ENCODE measurements around the gene TIGD4. TPM values are rescaled to one million over a fixed set of nuclear protein-coding genes. Genes with fewer than 3 reads are reported as not detected.

TIGD4 gene
- polyA plus RNA-seq, 3 donors, result 0.05 to 0.08 (median 0.07) TPM

- Mint-ChIP-seq H3K4me1 (peaks cover 15% of the 10 kb centered on the region), H3K4me3 (no peak overlapping the region), H3K27ac (peak overlapping the region in 1 of 7 donors; percentile 33), H3K27me3 (ENCODE audit: low read depth in 3 of 3) (no peaks in the 10 kb centered on the region), H3K36me3 (peaks cover 16% of the 10 kb centered on the region in 2 donors), H3K9me3 (no peaks in the 10 kb centered on the region)
- Histone ChIP-seq H3K9me3 (replicated peaks in 1 of 2; ENCODE audit: control insufficient read depth in 1 of 2, insufficient read depth in 1 of 2, low read length in 2 of 2) (no peaks in the 10 kb centered on the region), H2AFZ (ENCODE audit: insufficient read depth, low read depth, low read length, poor library complexity, severe bottlenecking) (no peak overlapping the region), H3K4me2 (replicated peaks; ENCODE audit: extremely low read depth, low read length, poor library complexity, severe bottlenecking) (no peak overlapping the region), H3K79me2 (ENCODE audit: insufficient read depth, low read length) (peaks cover 59% of the 10 kb centered on the region), H3K27me3 (ENCODE audit: control insufficient read depth in 2 of 2, insufficient read depth in 2 of 2, low read length in 2 of 2) (no peaks in the 10 kb centered on the region), H3K9ac (ENCODE audit: insufficient read depth, low read length, poor library complexity, severe bottlenecking) (no peak overlapping the region), H3K4me1 (ENCODE audit: control insufficient read depth in 1 of 2, insufficient read depth in 2 of 2, low read length in 2 of 2) (no peaks in the 10 kb centered on the region), H3K36me3 (replicated peaks in 1 of 2; ENCODE audit: control insufficient read depth in 1 of 2, insufficient read depth in 2 of 2, low read length in 2 of 2) (no peaks in the 10 kb centered on the region), H3K4me3 (replicated peaks in 1 of 3; ENCODE audit: low read depth in 2 of 3, low read length in 3 of 3) (no peak overlapping the region), H4K20me1 (ENCODE audit: insufficient read depth, low read length) (peaks cover 89% of the 10 kb centered on the region), H3K27ac (ENCODE audit: low read depth in 1 of 2, low read length in 2 of 2) (no peak overlapping the region)
- intact Hi-C loops (cut with micrococcal nuclease), result no loop called here
- TF ChIP-seq, protein P1, sequence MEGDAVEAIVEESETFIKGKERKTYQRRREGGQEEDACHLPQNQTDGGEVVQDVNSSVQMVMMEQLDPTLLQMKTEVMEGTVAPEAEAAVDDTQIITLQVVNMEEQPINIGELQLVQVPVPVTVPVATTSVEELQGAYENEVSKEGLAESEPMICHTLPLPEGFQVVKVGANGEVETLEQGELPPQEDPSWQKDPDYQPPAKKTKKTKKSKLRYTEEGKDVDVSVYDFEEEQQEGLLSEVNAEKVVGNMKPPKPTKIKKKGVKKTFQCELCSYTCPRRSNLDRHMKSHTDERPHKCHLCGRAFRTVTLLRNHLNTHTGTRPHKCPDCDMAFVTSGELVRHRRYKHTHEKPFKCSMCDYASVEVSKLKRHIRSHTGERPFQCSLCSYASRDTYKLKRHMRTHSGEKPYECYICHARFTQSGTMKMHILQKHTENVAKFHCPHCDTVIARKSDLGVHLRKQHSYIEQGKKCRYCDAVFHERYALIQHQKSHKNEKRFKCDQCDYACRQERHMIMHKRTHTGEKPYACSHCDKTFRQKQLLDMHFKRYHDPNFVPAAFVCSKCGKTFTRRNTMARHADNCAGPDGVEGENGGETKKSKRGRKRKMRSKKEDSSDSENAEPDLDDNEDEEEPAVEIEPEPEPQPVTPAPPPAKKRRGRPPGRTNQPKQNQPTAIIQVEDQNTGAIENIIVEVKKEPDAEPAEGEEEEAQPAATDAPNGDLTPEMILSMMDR (IDR thresholded peaks at IDR 0.05), result no peak
- no peak for DNase-seq
- WGBS (ENCODE audit: insufficient coverage), result no CpG with 5 or more reads among the region's 3 CpGs
Observed at GRCh38 chr4:152795891-152796290, 16.4 kb upstream of the TIGD4 start.

DNA sequence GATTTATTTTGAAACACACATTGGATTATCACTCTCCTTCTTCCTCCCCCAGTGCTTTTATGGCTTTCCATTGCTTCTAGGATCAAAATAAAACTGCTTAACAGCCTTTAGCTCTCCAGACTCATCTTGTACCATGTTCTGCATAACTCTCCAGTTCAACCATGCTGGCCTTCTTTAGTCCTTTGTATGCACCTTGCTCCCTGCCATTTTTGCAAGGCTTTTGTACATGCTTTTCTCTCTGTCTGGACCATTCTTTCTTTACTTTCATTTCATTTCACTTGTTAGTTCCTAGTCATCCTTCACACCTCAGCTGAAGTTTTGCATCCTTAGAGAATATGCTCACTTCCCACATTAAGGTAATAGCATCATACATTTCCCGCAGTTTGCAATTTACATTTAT is 7.1 kb upstream of the TIGD4 start:
- Histone ChIP-seq H3K9ac (ENCODE audit: insufficient read depth, low read length, poor library complexity, severe bottlenecking) (no peak overlapping the region), H3K4me1 (ENCODE audit: control insufficient read depth in 1 of 2, insufficient read depth in 2 of 2, low read length in 2 of 2) (peaks cover 29 to 42% of the 10 kb centered on the region in 2 donors), H3K4me3 (replicated peaks in 1 of 3; ENCODE audit: low read depth in 2 of 3, low read length in 3 of 3) (no peak overlapping the region), H3K79me2 (ENCODE audit: insufficient read depth, low read length) (peaks cover 79% of the 10 kb centered on the region), H4K20me1 (ENCODE audit: insufficient read depth, low read length) (peaks cover 93% of the 10 kb centered on the region), H3K27me3 (ENCODE audit: control insufficient read depth in 2 of 2, insufficient read depth in 2 of 2, low read length in 2 of 2) (no peaks in the 10 kb centered on the region), H3K9me3 (replicated peaks in 1 of 2; ENCODE audit: control insufficient read depth in 1 of 2, insufficient read depth in 1 of 2, low read length in 2 of 2) (no peaks in the 10 kb centered on the region), H3K4me2 (replicated peaks; ENCODE audit: extremely low read depth, low read length, poor library complexity, severe bottlenecking) (peak overlapping the region; percentile 2), H2AFZ (ENCODE audit: insufficient read depth, low read depth, low read length, poor library complexity, severe bottlenecking) (no peak overlapping the region), H3K27ac (ENCODE audit: low read depth in 1 of 2, low read length in 2 of 2) (peak overlapping the region in 1 of 2 donors; percentile 56), H3K36me3 (replicated peaks in 1 of 2; ENCODE audit: control insufficient read depth in 1 of 2, insufficient read depth in 2 of 2, low read length in 2 of 2) (peaks cover 0 to 11% of the 10 kb centered on the region in 2 donors)
- intact Hi-C loops (cut with micrococcal nuclease), result loop anchor here (10.0 kb wide), 2 partner anchors 252 to 1692 kb away; partner anchors contain the start of genes FBXW7 (in 1 of the 2) and RPS3A (in 1 of the 2)
- H3K27ac Mint-ChIP-seq, result peak overlapping the region in 5 of 7 donors; percentile 31 to 73 (median 66)
- H3K4me1 Mint-ChIP-seq, result peaks cover 42% of the 10 kb centered on the region
- H3K27me3 Mint-ChIP-seq (ENCODE audit: low read depth in 3 of 3), result no peaks in the 10 kb centered on the region
- peaks cover 0 to 1% (median 0%) of the 10 kb centered on the region in 7 donors for H3K9me3 Mint-ChIP-seq
- TF ChIP-seq, protein P1 (IDR thresholded peaks at IDR 0.05), result no peak
- no peak for DNase-seq
- peaks cover 15 to 24% of the 10 kb centered on the region in 2 donors for H3K36me3 Mint-ChIP-seq
- no CpG with 5 or more reads among the region's 1 CpG for WGBS (ENCODE audit: insufficient coverage)
- H3K4me3 Mint-ChIP-seq, result peak overlapping the region in 1 of 2 donors; percentile 36

All from CD14-positive monocyte (primary cell).